Measurements from ENCODE around the gene NPLOC4. TPM values are rescaled to one million over a fixed set of nuclear protein-coding genes. Genes with fewer than 3 reads are reported as not detected.
A peak's percentile ranks its signal among the peaks of the same experiment; 100 is the strongest.
"Not testable (repeated sequence)": the region's sequence is repeated elsewhere in the genome, so short reads cannot be mapped to it uniquely, and the experiment has no call there.

The NPLOC4 gene
- total RNA-seq, 1 experiment from 2014 or later = 55.0 TPM

DNA sequence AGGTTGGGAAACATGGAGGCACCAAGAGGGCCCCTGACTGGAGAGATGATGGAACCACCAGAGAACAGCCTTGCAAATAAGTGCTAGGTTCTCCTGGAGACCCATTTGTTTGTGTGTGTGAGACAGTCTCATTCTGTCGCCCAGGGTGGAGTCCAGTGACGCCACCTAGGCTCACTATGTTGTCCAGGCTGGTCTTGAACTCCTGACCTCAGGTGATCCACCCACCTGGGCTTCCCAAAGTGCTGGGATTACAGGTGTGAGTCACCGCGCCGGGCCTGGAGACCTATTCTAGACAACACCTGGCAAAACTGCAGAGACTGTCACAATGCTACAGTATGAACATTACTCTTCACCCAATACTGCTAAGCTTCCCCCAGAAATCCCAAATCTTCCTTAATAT, 1.5 kb downstream of the NPLOC4 start:
- no peak for DNase-seq (ENCODE audit: low spot score)

DNA sequence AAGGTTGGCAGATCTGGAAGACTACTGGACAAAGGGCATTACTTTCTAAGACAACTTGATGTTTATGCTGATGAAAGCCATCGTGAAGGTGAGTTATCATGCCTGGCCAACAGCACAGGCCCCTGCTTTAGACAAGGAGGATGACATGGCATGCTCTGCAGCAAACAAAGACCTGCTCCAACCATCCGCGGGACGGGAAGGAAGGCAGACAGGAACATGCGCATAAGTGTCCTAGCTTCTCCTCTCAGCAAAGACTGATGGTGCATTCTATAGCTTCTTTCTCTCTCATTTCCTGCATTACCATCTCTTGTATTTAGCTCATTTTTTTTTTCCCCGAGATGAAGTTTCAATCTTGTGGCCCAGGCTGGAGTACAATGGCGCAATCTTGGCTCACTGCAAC, 5.4 kb downstream of the NPLOC4 start:
- no peak for DNase-seq (ENCODE audit: low spot score)

DNA sequence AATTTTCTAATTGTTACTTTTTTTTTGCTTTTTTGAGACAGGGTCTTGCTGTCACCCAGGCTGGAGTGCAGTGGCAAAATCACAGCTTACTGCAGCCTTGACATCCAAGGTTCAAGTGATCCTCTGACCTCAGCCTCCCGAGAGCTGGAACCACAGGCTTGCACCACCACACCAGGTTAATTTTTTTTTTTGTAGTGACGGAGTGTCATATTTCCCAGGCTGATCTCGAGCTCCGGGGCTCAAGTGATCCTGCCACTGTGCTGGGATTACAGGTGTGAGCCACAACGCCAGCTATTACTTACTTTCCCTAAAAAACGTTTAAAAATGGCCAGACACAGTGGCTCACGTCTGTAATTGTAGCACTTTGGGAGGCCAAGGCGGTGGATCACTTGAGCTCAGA, 6.6 kb downstream of the NPLOC4 start:
- no peak for DNase-seq (ENCODE audit: low spot score)

DNA sequence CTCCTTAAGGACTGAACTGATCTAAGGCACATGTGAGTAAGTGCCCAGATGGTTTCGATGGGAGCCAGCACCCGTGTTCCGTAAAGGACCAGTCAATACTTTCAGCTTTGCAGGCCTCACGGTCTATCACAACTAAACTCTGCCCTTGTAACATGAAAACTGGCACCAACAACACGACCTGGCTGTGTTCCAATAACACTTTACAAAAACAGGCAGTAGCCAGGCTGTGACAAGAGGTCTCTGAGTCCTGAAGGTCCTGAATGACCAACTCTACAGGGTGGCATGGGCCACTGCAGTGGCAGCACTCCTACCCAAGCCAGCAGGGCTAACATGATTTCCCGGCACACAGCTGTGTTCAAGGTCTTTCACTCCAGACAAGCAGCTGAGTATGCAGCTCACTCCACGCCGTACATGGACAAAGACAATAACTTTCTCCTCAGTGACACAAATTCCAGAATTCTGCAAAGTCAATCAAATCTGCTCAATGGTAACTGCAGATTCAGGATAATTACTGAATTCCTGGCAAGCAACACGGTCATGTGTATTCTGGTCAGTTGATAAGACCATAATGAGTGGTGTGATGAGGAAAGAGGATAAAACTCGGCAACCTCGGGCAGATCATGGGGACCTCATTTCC, 15.3 kb downstream of the NPLOC4 start:
- DNase-seq (ENCODE audit: low spot score) = no peak

DNA sequence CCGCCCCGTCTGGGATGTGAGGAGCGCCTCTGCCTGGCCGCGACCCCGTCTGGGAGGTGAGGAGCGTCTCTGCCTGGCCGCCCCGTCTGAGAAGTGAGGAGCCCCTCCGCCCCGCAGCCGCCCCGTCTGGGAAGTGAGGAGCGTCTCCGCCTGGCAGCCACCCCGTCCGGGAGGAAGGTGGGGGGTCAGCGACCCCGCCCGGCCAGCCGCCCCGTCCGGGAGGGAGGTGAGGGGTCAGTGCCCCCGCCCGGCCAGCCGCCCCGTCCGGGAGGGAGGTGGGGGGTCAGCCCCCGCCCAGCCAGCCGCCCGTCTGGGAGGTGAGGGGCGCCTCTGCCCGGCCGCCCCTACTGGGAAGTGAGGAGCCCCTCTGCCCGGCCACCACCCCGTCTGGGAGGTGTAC, 18.6 kb downstream of the NPLOC4 start:
- not testable (repeated sequence) for DNase-seq (ENCODE audit: low spot score)

DNA sequence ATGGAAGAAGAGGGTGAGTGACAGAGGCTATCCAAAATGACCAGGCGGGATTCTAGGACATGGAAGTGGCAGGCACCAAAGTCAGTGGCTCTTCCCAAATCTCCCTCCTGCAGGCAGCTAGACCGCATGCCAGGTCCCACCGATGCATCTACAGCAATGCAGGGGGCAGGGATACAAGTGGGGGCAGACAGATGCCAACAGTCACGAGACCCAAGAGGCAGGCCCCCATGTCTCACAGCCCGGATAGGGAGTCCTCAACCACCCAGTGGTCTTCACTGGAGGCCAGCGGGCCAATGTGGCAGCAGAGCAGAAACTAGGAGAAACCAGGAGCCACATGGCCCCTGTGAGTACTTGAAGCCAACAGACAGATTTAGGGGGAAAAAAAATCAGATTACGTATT, 20.0 kb downstream of the NPLOC4 start:
- no peak for DNase-seq (ENCODE audit: low spot score)

DNA sequence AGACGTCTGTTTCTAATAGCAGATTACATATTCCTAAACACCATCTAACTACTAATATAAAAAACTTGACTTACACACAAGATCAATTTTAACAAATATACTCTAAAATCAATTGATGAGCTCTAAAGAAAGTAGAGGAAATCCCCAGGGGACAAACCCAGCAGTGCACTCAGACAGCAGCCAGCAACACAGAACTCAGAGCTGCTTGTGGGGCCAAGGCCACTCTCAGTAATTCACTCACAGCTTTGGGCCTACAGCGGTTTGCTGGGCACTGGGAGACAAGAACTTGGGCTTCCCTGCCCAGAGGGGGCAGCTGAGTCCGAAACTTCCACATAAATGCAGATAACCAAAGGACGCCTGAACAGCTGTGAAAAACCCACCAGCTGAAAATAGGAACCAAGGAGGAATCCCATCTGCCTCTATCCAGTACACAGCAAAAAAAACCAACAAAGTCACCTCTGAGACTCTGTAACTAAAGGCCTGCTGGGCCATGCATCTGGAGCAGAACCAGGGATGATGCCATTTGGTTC, 21.4 kb downstream of the NPLOC4 start:
- no peak for DNase-seq (ENCODE audit: low spot score)

DNA sequence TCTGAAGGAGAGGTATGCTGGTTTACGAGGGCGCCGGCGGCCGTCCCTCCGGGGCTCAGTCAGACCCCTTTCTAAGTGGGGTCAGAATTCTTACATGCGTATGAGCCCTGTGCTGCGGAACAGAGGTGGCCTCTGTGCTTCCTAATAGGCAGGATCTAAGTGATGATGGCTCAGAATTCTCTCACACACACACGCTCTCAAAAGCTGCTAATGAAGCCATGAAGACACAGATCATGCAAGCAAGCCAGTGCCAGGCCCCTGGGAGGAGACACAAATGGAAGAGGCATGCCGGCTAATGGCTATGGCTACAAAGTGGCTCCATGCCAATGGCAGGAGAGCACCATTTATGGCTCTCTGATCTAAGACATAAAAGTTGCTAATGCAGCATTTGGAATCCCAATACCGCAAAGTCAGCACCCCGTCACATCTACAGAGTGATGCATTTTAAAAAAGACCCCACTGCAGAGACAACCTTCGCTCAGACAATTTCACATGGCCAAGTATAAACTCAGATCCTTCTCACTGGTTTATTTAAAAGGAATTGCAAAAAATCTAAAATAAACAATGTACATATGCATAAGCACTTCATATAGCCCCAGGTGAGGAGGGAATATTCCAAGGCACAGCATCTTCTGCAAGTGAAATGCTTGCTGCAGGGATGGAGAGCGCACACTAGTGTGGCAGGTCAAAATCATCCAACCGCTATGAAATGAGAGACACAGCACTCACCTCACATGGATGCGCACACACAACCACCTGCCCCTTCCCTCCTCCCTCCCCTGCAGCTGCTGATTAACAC, 24.5 kb downstream of the NPLOC4 start:
- no peak for DNase-seq (ENCODE audit: low spot score)

DNA sequence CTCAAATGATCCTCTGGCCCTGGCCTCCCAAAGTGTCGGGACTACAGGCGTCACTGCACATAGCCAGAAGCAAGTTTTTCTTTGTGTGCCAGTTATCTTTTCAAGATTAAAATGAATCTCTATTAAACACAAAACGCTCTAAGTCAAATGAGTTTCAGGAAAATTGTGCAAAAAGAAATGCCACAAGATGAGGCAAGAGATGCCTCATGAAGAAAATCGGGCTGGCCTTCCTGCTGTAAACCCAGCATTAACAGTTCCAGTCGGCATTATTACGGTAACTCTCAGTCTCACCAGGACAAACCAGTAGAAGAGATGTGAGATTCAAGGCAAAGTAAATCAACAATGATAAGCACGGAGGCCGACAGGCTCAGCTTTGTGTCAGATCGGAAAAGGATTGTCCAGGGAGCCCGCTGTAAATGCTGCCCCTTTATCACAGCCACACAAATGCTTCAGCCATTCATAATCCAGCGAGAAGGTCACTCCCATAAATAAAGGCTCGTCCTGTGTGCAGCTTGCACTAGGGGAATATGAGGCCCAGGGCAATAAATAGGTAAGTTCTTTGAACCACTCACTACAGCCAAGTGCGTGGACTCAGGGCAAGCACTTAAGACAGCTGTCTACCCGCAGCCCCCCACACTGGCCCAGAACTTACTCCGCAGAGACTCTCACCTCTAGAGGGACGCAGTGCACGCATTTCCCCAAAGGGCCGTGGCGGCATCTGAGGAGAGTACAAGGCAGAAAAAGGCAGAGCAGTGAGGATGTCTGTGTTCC, 27.2 kb downstream of the NPLOC4 start:
- DNase-seq (ENCODE audit: low spot score) = no peak

DNA sequence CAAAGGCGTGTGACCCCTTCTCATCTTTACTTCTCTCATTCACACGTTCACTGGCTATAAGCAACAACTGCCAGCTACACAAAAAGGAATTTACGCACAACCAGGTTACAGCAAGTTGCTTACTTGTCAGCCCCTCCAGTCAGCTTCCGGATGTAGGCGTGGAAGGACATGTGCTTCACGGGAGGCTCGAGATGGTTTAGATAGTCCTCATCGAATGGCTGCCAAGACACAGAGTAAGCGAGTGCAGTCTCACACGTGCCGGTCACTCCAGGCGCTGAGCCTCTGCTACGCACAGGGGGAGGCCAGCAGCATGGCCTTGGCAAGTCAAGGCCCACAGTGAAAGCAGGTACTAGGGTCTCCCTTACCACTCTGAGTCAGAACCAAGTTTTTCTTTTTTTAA, 28.3 kb downstream of the NPLOC4 start:
- DNase-seq (ENCODE audit: low spot score) = no peak

DNA sequence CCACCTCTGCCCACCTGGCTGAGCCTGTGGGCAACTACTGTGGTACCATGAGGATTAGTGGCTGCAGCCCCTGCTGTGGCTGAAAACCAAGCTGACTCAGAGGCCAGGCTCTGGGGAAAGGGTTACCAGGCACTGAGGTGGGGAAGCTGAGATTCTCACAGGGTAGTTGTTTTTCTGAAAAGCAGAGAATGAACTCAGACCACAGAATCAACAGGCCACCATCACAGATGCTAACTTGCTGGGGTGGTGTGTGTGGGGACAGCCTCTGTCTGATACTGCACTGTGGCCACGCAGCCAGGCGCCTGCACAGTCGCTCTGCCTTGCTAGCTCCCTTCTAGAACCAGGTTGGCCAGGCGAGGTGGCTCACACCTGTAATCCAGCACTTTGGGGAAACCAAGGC, 28.8 kb downstream of the NPLOC4 start:
- no peak for DNase-seq (ENCODE audit: low spot score)

DNA sequence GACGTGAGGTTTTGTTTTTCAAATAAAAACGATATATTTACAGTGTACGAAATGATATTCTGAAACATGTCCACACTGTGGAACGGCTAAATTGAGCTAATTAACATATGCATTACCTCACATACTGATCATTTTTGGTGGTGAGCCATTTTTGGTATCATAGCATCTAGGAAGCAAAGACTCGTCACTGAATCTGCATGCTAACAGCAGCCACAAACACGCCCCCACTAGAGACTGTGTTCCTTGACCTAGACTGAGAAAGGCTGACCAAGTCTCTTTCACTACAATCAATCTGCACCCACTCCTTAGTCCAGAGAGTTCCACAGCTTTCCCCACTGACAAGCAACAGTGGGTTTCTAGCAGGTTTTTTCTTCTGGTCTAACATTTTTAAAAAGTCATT, 29.5 kb downstream of the NPLOC4 start:
- DNase-seq (ENCODE audit: low spot score) = no peak

DNA sequence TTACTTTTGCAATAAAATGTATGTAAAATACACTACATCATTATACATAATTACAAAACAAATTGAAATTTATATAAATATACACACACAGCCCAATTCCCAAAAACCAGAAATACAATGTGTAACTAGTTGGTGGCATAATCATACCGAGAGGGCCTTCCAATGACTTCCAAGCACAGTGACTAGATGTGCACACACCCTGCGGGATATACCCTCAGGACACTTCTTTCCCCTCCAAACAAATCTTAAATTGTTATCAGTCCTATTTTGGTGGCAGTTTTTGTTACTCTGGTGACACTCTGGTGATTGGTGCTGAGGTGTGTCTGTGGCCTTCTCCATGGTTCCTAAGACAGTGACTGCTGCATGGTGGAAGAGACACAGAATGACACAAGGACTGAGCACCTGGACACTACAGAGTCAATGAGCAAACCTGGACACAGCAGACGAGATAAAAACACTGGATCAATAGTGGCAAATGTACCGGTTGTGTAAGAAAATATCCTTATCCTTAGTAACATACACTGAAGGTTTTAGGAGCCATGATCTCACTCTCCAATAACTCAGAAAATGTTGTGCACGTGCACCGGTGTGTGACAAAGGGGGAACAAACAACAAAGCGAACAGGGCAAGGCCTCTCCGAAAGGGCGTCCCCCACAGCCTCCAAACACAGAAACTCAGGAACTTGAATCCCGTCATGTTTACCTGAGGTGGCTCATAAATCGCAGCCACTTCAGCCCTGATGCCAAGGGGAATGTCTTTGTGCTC, 32.9 kb downstream of the NPLOC4 start:
- DNase-seq (ENCODE audit: low spot score) = no peak

DNA sequence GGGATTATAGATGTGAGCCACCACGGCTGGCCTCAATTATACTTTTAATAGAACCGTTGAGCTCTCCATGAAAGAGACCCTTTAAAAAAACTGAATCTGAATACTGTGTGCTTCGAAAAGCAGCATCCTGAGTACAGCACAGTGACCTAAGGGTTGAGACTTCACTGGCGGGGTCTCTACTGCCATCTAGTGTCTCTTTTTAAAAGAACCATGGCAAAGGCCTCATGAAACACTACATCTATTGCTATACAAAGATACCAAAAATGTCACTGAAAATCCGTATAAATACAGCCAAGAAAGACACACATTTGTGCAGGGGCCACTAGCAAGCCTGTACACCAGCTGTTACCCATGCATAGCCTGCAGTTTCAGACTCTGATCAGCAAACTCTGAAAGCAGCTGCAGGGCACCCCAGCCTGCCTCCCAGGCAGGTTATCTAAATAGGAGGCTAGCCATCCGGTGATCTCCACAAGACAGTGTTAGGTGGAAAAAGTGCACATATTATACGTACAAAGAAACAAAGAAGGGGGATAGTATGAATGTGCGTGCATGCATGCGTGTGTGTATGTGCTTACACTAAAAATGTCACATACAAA, 35.3 kb downstream of the NPLOC4 start:
- peak; percentile 43 for DNase-seq (ENCODE audit: low spot score)

DNA sequence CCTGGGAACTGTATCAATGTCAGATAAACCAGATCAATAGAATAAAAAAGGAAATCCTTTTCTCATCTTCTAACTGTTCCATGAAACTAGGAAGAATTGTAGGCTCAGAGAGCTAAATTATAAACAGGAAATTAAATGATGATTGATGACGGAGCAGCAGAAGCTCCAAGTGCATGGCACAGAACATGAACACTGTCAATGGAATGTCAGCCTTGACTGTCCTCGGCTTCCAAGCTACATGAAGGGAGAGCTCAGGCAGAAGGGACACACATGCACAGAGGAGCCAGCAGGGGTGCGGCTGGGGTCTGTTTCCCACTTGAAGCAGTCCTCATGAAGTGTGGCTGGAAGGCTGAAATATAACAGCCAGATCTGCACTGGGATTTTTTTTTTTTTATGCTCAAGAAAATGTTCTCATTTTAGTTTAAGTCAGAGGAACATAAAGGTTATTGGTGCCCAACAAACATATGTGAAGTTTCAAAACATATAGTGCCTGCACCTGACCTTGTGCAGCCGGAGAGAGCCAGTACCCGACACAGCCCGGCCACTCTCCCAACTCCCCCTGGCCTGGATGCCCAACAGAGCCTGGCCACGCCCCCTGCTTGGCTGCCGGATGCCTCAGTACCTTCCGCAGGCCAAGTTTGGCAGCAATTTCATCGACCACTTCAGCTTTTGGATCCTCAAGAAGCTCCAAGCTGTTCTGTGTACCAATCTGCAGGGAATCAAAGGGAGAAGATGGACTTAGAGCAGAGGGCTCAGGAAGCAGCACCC, 37.0 kb downstream of the NPLOC4 start:
- DNase-seq (ENCODE audit: low spot score) = no peak

DNA sequence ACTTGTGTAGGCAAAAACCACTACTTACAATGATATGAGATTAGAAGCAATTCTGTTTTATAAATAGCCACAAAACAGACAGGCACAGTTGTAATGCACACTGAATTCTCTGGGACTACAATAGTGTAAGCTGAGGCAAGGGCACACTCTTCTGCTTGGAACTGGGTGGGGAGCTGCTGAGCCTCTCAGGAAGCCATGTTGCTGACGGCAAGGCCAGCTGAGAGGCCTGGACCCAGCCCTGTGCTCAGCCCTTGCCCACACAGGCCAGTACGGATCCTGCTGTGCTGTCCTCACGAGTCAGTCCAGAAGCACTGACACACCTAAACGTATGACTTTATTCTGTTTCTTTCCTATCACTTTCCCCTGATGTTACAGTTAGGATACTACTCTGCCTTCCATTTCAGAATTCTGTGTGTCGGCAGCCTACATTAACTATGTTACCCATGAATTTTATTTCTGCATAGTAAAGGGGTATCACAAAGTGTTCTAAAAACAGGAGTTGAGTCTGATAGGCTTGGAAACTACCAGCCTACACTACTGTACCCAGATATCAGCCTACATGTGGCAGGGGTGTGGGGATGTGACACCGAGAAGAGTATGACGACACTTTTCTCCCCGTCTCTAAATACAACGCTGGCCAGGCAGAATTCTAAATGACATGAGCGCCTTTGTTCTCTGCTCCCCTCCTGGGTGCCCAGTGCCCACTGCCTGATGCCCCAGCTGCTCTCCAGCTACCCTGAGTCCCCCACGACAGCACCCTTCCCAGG, 43.6 kb downstream of the NPLOC4 start:
- DNase-seq (ENCODE audit: low spot score) = no peak

DNA sequence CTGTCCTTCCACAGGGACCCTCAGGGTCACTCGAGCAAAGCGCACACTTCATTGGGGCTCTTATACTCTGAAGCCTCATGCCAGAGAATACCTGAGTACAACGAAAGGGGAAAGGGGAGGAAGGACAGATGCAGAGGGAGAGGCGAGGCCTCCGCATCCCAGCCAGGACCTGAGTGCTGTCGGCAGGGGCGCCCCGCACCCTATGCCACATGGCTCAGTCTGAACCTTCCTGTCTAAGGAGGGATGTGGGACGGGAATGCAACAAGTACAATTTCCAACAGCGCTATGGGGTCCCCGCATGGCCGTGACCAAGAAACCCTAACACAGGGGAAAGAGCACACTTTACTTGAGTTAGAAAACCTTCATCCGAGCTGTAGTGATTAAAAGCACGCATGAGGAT, 44.9 kb downstream of the NPLOC4 start:
- DNase-seq (ENCODE audit: low spot score) = no peak

DNA sequence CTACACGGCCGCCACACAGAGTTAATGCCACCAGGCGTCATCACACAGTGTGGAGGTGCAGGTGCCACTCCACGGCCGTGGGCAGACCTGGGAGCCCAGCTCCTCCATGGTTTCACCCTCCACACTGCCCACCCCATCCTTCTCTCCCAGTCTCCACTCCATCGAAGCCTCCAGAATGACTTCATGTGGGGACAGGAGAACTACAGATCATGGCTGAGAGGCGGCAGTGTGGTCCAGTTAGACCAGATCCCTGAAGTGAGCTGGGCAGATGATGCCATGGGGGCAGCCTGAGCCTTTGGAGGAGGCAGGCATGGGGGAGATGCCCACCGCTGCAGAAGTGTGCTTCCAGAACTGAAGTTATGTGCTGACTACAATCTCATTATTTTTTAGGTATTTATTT, 46.8 kb downstream of the NPLOC4 start:
- DNase-seq (ENCODE audit: low spot score) = no peak

DNA sequence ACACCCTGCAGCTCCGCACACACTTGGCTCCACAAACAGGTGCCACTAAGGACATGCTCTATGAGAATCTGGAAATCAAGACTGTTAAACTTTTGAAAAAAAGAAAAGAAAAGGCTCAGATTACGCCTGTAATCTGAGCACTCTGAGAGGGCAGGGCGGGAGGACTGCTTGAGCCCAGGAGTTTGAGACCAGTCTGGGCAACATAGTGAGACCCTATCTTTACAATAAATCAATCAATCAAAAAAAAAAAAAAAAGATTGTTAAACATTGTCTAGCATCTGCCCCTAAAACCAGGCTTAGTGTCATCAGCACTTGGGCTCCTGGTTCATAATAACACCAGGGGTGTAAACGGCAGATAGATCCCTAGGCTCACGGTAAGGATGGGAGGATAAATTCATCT, 47.3 kb downstream of the NPLOC4 start:
- DNase-seq (ENCODE audit: low spot score) = no peak

DNA sequence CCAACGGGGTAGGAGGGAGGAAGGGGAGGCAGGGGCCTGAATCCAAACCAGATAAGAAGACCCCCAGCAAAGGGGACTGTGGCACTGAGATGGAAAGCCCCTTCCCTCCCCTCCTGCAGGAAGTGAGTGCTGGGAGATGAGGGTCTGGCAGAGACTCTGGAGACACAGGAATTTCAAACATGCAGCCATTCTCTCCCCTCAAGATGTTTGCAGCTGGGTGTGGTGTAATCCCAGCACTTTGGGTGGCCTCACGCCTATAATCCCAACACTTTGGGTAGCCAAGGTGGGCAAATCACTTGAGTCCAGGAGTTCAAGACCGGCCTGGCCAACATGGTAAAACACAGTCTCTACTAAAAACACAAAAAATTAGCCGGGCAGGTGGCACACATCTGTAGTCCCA, 50.8 kb downstream of the NPLOC4 start:
- no peak for DNase-seq (ENCODE audit: low spot score)

Data from H4 (cell line).